Neural cell (in vitro differentiated cells): Measurements from ENCODE around the gene CPEB1. TPM values are rescaled to one million over a fixed set of nuclear protein-coding genes. Genes with fewer than 3 reads are reported as not detected.

Experiments
- H2AFZ ChIP-seq: fragments of 200-600, 300-800 bp; sonication (generic), shearing (Covaris generic); 2 replicates; pipeline ENCODE4 v1.6.0; 2014; ENCODE audit warnings: low read depth, mild to moderate bottlenecking, antibody characterized with exemption, low read length, moderate library complexity
- H3F3A ChIP-seq: fragments of 200-600 bp; shearing (Covaris generic); 2 replicates; pipeline ENCODE4 v1.6.1; 2016; ENCODE audit warnings: mild to moderate bottlenecking, moderate library complexity, mixed read lengths, antibody characterized with exemption, low read length; ENCODE audit not compliant: insufficient read depth, poor library complexity, severe bottlenecking
- H3K27ac ChIP-seq: fragments of 200-600, 300-800 bp; sonication (generic), shearing (Covaris generic); 2 replicates; pipeline ENCODE4 v1.5.1; 2014; ENCODE audit warnings: mild to moderate bottlenecking, low read length, moderate library complexity
- H3K27me3 ChIP-seq: fragments of 300-800, 200-600 bp; sonication (generic), shearing (Covaris generic); 2 replicates; pipeline ENCODE4 v1.6.0; 2014; ENCODE audit warnings: mild to moderate bottlenecking, low read depth, low read length, moderate library complexity; ENCODE audit not compliant: insufficient read depth
- H3K36me3 ChIP-seq: fragments of 300-800, 200-600 bp; sonication (generic), shearing (Covaris generic); 2 replicates; pipeline ENCODE4 v1.5.1; 2014; ENCODE audit warnings: mild to moderate bottlenecking, antibody characterized with exemption, low read length, moderate library complexity; ENCODE audit not compliant: insufficient read depth
- H3K4me2 ChIP-seq: fragments of 300-800, 200-600 bp; sonication (generic), shearing (Covaris generic); 2 replicates; pipeline ENCODE4 v1.6.0; 2014; ENCODE audit warnings: mild to moderate bottlenecking, low read length
- H3K4me3 ChIP-seq: fragments of 300-800, 200-600 bp; sonication (generic), shearing (Covaris generic); 2 replicates; pipeline ENCODE4 v1.5.1; 2014; ENCODE audit warnings: mild to moderate bottlenecking, low read length, moderate library complexity
- H3K79me2 ChIP-seq: fragments of 200-600 bp; shearing (Covaris generic); replicated peaks from 2 replicates; pipeline ENCODE4 v1.6.0; 2014; ENCODE audit warnings: mild to moderate bottlenecking, low read length, moderate library complexity; ENCODE audit not compliant: insufficient read depth
- H3K9ac ChIP-seq: fragments of 300-800, 200-600 bp; sonication (generic), shearing (Covaris generic); 2 replicates; pipeline ENCODE4 v1.6.1; 2016; ENCODE audit warnings: mild to moderate bottlenecking, low read length, mixed read lengths
- H3K9me2 ChIP-seq: fragments of 200-600 bp; shearing (Covaris generic); 2 replicates; pipeline ENCODE4 v1.6.1; 2016; ENCODE audit warnings: mild to moderate bottlenecking, low read length, mixed read lengths; ENCODE audit not compliant: insufficient read depth
- H3K9me3 ChIP-seq: fragments of 200-600, 300-800 bp; sonication (generic), shearing (Covaris generic); 2 replicates; pipeline ENCODE4 v1.6.1; 2016; ENCODE audit warnings: mild to moderate bottlenecking, mixed run types, low read length, moderate library complexity, mixed read lengths
- H4K20me1 ChIP-seq: fragments of 200-600 bp; shearing (Covaris generic); 2 replicates; pipeline ENCODE4 v1.6.1; 2016; ENCODE audit warnings: mild to moderate bottlenecking, mixed run types; ENCODE audit not compliant: insufficient read depth
- EP300 ChIP-seq: fragments of 450-650 bp; conservative IDR thresholded peaks from 2 replicates; pipeline ENCODE4 v1.6.1; 2014; ENCODE audit warnings: antibody characterized with exemption, mild to moderate bottlenecking, moderate library complexity; ENCODE audit not compliant: poor library complexity, severe bottlenecking
- EZH2 ChIP-seq: fragments of 200-600, 300-800 bp; shearing (Covaris generic), sonication (generic); IDR thresholded peaks from 2 replicates; pipeline ENCODE4 v1.6.1; 2014; ENCODE audit warnings: antibody characterized with exemption, low read length, borderline replicate concordance, mild to moderate bottlenecking; ENCODE audit not compliant: insufficient read depth, poor library complexity, severe bottlenecking
- MXI1 ChIP-seq: fragments of 450-650 bp; conservative IDR thresholded peaks from 2 replicates; pipeline ENCODE4 v1.6.1; 2014; ENCODE audit warnings: antibody characterized with exemption, mild to moderate bottlenecking; ENCODE audit not compliant: poor library complexity, severe bottlenecking
- POLR2AphosphoS5 ChIP-seq: IDR thresholded peaks from 2 replicates; pipeline ENCODE4 v1.6.1; 2012
- RAD21 ChIP-seq: fragments of 450-650 bp; conservative IDR thresholded peaks from 2 replicates; pipeline ENCODE4 v1.6.1; 2014; ENCODE audit warnings: antibody characterized with exemption, mild to moderate bottlenecking, moderate library complexity
- SMC3 ChIP-seq: fragments of 450-650 bp; conservative IDR thresholded peaks from 2 replicates; pipeline ENCODE4 v1.6.1; 2014; ENCODE audit warnings: antibody characterized with exemption, mild to moderate bottlenecking, moderate library complexity; ENCODE audit not compliant: poor library complexity
- TAF1 ChIP-seq: IDR thresholded peaks from 2 replicates; pipeline ENCODE4 v1.6.1; 2012; ENCODE audit warnings: low read depth
- polyA plus RNA-seq: library from polyadenylated mRNA; depleted of rRNA; stranded (reverse); fragments of >200 nt; gene quantifications from 2 replicates; pipeline ENCODE4 v1.2.3, GENCODE V29; 2014
- TF ChIP-seq, protein P1 (sequence below): fragments of 450-650 bp; IDR thresholded peaks from 2 replicates; pipeline ENCODE4 v1.5.1; 2014; ENCODE audit warnings: antibody characterized with exemption, mild to moderate bottlenecking, moderate library complexity; ENCODE audit not compliant: poor library complexity, severe bottlenecking
- TF ChIP-seq, protein P2 (sequence below): IDR thresholded peaks from 2 replicates; pipeline ENCODE4 v1.6.1; 2012; ENCODE audit warnings: borderline replicate concordance

Gene CPEB1
- polyA plus RNA-seq, 1 donor from 2014 or later: 0.61 TPM

DNA sequence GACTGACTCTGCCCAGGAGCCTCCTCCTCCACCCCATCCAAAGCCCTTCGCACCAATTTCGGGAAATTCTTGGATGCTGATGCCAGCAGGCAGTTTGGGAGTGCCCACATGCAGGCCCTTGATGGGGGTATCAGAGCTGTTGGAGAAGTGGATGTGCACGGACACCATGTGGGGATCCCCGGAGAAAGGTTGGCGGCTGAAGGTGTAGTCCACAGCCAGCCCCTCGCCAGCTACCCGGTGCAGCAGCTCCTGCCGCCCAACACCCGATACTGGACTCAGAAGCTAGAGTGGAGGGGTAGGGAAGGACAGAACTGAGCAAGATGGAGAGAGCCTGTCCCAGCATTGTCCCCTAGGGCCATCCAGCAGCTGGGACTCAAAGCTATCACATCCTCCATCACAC is 15.5 kb upstream of the CPEB1 start:
- Histone ChIP-seq H3K4me3 (no peak overlapping the region), H2AFZ (no peak overlapping the region), H3K9me2 (no peaks in the 10 kb centered on the region), H3F3A (no peaks in the 10 kb centered on the region), H3K9ac (no peak overlapping the region), H3K79me2 (no peaks in the 10 kb centered on the region), H3K4me2 (no peak overlapping the region), H3K27ac (no peak overlapping the region), H3K36me3 (no peaks in the 10 kb centered on the region), H3K27me3 (no peaks in the 10 kb centered on the region), H3K9me3 (no peaks in the 10 kb centered on the region), H4K20me1 (no peaks in the 10 kb centered on the region)
- TF ChIP-seq SMC3: no peak
- no peak for TF ChIP-seq RAD21
- no peak for TF ChIP-seq EZH2
- TF ChIP-seq TAF1: no peak
- no peak for TF ChIP-seq POLR2AphosphoS5
- TF ChIP-seq, protein P1, sequence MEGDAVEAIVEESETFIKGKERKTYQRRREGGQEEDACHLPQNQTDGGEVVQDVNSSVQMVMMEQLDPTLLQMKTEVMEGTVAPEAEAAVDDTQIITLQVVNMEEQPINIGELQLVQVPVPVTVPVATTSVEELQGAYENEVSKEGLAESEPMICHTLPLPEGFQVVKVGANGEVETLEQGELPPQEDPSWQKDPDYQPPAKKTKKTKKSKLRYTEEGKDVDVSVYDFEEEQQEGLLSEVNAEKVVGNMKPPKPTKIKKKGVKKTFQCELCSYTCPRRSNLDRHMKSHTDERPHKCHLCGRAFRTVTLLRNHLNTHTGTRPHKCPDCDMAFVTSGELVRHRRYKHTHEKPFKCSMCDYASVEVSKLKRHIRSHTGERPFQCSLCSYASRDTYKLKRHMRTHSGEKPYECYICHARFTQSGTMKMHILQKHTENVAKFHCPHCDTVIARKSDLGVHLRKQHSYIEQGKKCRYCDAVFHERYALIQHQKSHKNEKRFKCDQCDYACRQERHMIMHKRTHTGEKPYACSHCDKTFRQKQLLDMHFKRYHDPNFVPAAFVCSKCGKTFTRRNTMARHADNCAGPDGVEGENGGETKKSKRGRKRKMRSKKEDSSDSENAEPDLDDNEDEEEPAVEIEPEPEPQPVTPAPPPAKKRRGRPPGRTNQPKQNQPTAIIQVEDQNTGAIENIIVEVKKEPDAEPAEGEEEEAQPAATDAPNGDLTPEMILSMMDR: no peak
- TF ChIP-seq MXI1: no peak
- TF ChIP-seq, protein P2, sequence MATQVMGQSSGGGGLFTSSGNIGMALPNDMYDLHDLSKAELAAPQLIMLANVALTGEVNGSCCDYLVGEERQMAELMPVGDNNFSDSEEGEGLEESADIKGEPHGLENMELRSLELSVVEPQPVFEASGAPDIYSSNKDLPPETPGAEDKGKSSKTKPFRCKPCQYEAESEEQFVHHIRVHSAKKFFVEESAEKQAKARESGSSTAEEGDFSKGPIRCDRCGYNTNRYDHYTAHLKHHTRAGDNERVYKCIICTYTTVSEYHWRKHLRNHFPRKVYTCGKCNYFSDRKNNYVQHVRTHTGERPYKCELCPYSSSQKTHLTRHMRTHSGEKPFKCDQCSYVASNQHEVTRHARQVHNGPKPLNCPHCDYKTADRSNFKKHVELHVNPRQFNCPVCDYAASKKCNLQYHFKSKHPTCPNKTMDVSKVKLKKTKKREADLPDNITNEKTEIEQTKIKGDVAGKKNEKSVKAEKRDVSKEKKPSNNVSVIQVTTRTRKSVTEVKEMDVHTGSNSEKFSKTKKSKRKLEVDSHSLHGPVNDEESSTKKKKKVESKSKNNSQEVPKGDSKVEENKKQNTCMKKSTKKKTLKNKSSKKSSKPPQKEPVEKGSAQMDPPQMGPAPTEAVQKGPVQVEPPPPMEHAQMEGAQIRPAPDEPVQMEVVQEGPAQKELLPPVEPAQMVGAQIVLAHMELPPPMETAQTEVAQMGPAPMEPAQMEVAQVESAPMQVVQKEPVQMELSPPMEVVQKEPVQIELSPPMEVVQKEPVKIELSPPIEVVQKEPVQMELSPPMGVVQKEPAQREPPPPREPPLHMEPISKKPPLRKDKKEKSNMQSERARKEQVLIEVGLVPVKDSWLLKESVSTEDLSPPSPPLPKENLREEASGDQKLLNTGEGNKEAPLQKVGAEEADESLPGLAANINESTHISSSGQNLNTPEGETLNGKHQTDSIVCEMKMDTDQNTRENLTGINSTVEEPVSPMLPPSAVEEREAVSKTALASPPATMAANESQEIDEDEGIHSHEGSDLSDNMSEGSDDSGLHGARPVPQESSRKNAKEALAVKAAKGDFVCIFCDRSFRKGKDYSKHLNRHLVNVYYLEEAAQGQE: no peak
- no peak for TF ChIP-seq EP300

DNA sequence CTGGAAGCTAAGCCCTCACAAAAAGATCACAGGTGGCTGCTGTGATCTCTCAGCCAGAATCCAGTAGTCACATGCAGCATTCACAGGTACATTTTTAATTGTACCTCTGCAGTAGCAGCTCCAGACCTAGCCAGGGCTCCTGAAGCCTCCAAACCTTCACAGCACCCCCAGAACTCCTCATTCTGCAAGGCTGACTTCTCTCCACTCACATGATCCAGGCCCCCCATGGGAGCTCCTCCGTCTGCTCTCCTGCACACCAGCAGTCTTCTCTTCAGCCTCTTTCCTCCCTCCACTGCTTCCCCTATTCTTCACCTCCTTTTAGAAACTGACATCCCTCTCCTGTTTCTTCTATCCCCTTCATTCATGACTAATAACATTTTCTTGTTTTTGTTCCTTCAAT is 13.2 kb upstream of the CPEB1 start:
- Histone ChIP-seq H3K9me3 (no peaks in the 10 kb centered on the region), H3K79me2 (no peaks in the 10 kb centered on the region), H3F3A (no peaks in the 10 kb centered on the region), H3K27me3 (no peaks in the 10 kb centered on the region), H3K4me2 (no peak overlapping the region), H4K20me1 (no peaks in the 10 kb centered on the region), H3K9ac (no peak overlapping the region), H3K9me2 (no peaks in the 10 kb centered on the region), H3K36me3 (no peaks in the 10 kb centered on the region), H3K4me3 (no peak overlapping the region), H3K27ac (no peak overlapping the region), H2AFZ (no peak overlapping the region)
- TF ChIP-seq MXI1 (no peak), EZH2 (no peak)
- TF ChIP-seq, protein P1: no peak
